GM12878 (cell line): ENCODE data around the gene C4orf17. TPM values are rescaled to one million over a fixed set of nuclear protein-coding genes. Genes with fewer than 3 reads are reported as not detected.

Experiments
- ATF7 ChIP-seq: fragments of 450-650 bp; IDR thresholded peaks from 2 replicates; pipeline ENCODE4 v1.6.1; 2016; ENCODE audit warnings: low read depth, mild to moderate bottlenecking
- BCLAF1 ChIP-seq: fragments of 450-650 bp; IDR thresholded peaks from 2 replicates; pipeline ENCODE4 v1.6.1; 2017; ENCODE audit warnings: antibody characterized with exemption, mild to moderate bottlenecking, moderate library complexity
- CREB1 ChIP-seq: IDR thresholded peaks from 2 replicates; pipeline ENCODE4 v1.6.1; 2012; ENCODE audit warnings: low read depth, mild to moderate bottlenecking, inconsistent platforms
- ELK1 ChIP-seq: IDR thresholded peaks from 2 replicates; pipeline ENCODE4 v1.6.1; 2012; ENCODE audit warnings: low read depth, low read length, improper control_type of control experiment
- FOS ChIP-seq: IDR thresholded peaks from 3 replicates; pipeline ENCODE4 v1.6.1; 2011; ENCODE audit warnings: borderline replicate concordance; ENCODE audit not compliant: insufficient read length; ENCODE audit errors: extremely low read depth
- HDAC2 ChIP-seq: fragments of 200-600 bp; sonication (generic); IDR thresholded peaks from 2 replicates; pipeline ENCODE4 v1.6.1; 2017
- HSF1 ChIP-seq: fragments of 150-350 bp; IDR thresholded peaks from 2 replicates; pipeline ENCODE4 v1.6.1; 2014; ENCODE audit warnings: mild to moderate bottlenecking, low read depth, low read length
- POU2F2 ChIP-seq: IDR thresholded peaks from 3 replicates; pipeline ENCODE4 v1.6.1; 2011; ENCODE audit warnings: low read depth, mild to moderate bottlenecking, low read length, borderline replicate concordance
- SIX5 ChIP-seq: IDR thresholded peaks from 2 replicates; pipeline ENCODE4 v1.6.1; 2011; ENCODE audit warnings: mild to moderate bottlenecking, low read depth, low read length, moderate library complexity; ENCODE audit not compliant: severe bottlenecking
- STAT1 ChIP-seq: fragments of 450-650 bp; conservative IDR thresholded peaks from 2 replicates; pipeline ENCODE4 v1.6.1; 2014; ENCODE audit warnings: antibody characterized with exemption, mild to moderate bottlenecking
- TBL1XR1 ChIP-seq: IDR thresholded peaks from 2 replicates; pipeline ENCODE4 v1.6.1; 2012; ENCODE audit warnings: low read depth, low read length, improper control_type of control experiment
- USF1 ChIP-seq: IDR thresholded peaks from 2 replicates; pipeline ENCODE4 v1.6.1; 2011; ENCODE audit warnings: borderline replicate concordance, low read depth, mild to moderate bottlenecking, moderate library complexity, mixed read lengths, low read length; ENCODE audit not compliant: insufficient read depth; ENCODE audit errors: extremely low read length
- polyA plus RNA-seq, 11 experiments: library from polyadenylated mRNA; depleted of rRNA in 4 of 11; unstranded in 6 of 11; stranded (reverse) in 5 of 11; fragments of >200 nt; fragmentation: Nextera tagmentation in 4 of 11; fragmentation: Illumina TruSeq in 1 of 11; extraction: Ambion mirVana in 4 of 11; extraction: Trizol in 1 of 11; gene quantifications; 1 replicate in 1 of 11; 2 replicates in 10 of 11; pipeline versions ENCODE4 v1.2.1 to v1.2.3, GENCODE V29; 2011 to 2016; ENCODE audit warnings: inconsistent platforms in 2 of 11, missing spikeins in 2 of 11, low read depth in 1 of 11
- total RNA-seq, 4 experiments: library from RNA; depleted of rRNA in 3 of 4; stranded (reverse); fragments of >200 nt in 3 of 4; fragmentation: Illumina TruSeq in 1 of 4; extraction: Trizol in 1 of 4; gene quantifications; 2 replicates each; pipeline versions ENCODE4 v1.2.1 to v1.2.3, GENCODE V29; 2013 to 2021

The C4orf17 gene
- total and polyA plus RNA-seq, 10 of the 15 experiments (the other 5 are each of a cell fraction or from before 2014, with no cell fraction given), result not detected

GRCh38 chr4:99473131-99473530, 37.7 kb upstream of the C4orf17 start (continued):
- TF ChIP-seq HSF1 (no peak), USF1 (no peak), BCLAF1 (no peak), ATF7 (no peak), FOS (no peak), ELK1 (no peak), POU2F2 (no peak), SIX5 (no peak), HDAC2 (no peak), STAT1 (no peak), CREB1 (no peak), TBL1XR1 (no peak)
- TF ChIP-seq, all 136 proteins: peak for 0
